CD4-positive, alpha-beta T cell (primary cell): ENCODE data around the gene NPRL2. TPM values are rescaled to one million over a fixed set of nuclear protein-coding genes. Genes with fewer than 3 reads are reported as not detected.
A peak's percentile ranks its signal among the peaks of the same experiment; 100 is the strongest.

Experiments
- ATAC-seq: fragments of 200-7000 bp; cut with Tn5 transposase; one replicate; pipeline ENCODE4 v1.10.0; 2022; ENCODE audit warnings: mild to moderate bottlenecking; ENCODE audit not compliant: poor library complexity
- CTCF ChIA-PET: fragments of 350-600 bp; sonication (Branson Sonifier 250); formaldehyde crosslinking; loops from one replicate; lab custom pipeline; 2021; ENCODE audit warnings: antibody characterized with exemption, inconsistent platforms; lab: Charles Lee
- POLR2A ChIA-PET: fragments of 350-600 bp; sonication (Branson Sonifier 250); formaldehyde crosslinking; loops from one replicate; lab custom pipeline; 2021; ENCODE audit warnings: antibody characterized with exemption, inconsistent platforms; lab: Charles Lee
- DNase-seq, 14 experiments: peaks; one replicate each; pipeline ENCODE4 v3.0.0-alpha.2; 2013 to 2020; ENCODE audit warnings: mixed read lengths in 2 of 14
- H3K27ac ChIP-seq, 2 donors: one replicate each; pipeline versions ENCODE4 v1.5.1 to v1.7.0; 2013; ENCODE audit warnings: low read length in 2 of 2, low read depth in 1 of 2, mild to moderate bottlenecking in 1 of 2
- H3K27me3 ChIP-seq, 2 experiments: 1 replicate in 1 of 2; 2 replicates in 1 of 2; pipeline versions ENCODE4 v1.6.1 to v1.7.0; 2013; ENCODE audit warnings: low read length in 2 of 2, control low read depth in 1 of 2, mild to moderate bottlenecking in 1 of 2, moderate library complexity in 1 of 2; ENCODE audit not compliant: insufficient read depth in 2 of 2, control insufficient read depth in 1 of 2
- H3K36me3 ChIP-seq: one replicate; pipeline ENCODE4 v1.6.1; 2013; ENCODE audit warnings: low read length, control low read depth; ENCODE audit not compliant: insufficient read depth
- H3K4me1 ChIP-seq: one replicate; pipeline ENCODE4 v1.6.1; 2013; ENCODE audit warnings: low read length, control low read depth; ENCODE audit not compliant: insufficient read depth
- H3K4me3 ChIP-seq: one replicate; pipeline ENCODE4 v1.5.1; 2013; ENCODE audit warnings: mild to moderate bottlenecking, low read length, moderate library complexity
- H3K9me3 ChIP-seq, 2 experiments: 1 replicate in 1 of 2; 2 replicates in 1 of 2; pipeline versions ENCODE4 v1.6.1 to v1.7.0; 2013; ENCODE audit warnings: low read length in 2 of 2, mild to moderate bottlenecking in 2 of 2, control low read depth in 1 of 2, moderate library complexity in 1 of 2; ENCODE audit not compliant: control insufficient read depth in 1 of 2, insufficient read depth in 1 of 2
- H3K27ac Mint-ChIP-seq: one replicate; pipeline ENCODE4 v1.8.0; 2020; ENCODE audit warnings: mixed read lengths
- H3K27me3 Mint-ChIP-seq: one replicate; pipeline ENCODE4 v1.8.0; 2021; ENCODE audit warnings: mixed read lengths
- H3K36me3 Mint-ChIP-seq: one replicate; pipeline ENCODE4 v1.8.0; 2021; ENCODE audit warnings: low read depth, mixed read lengths
- H3K4me1 Mint-ChIP-seq: one replicate; pipeline ENCODE4 v1.8.0; 2021; ENCODE audit warnings: low read depth, mixed read lengths
- H3K4me3 Mint-ChIP-seq: one replicate; pipeline ENCODE4 v1.8.0; 2020; ENCODE audit warnings: mild to moderate bottlenecking, mixed read lengths
- H3K9me3 Mint-ChIP-seq: one replicate; pipeline ENCODE4 v1.8.0; 2020; ENCODE audit warnings: mixed read lengths
- intact Hi-C, 2 experiments: fragments of 100-400 bp; cut with DNase I in 1 of 2; cut with micrococcal nuclease in 1 of 2; formaldehyde crosslinking; loops; one replicate each; pipeline versions ENCODE4 v1.15.1 to v1.9.0; 2023 to 2025; cut with DNase I, micrococcal nuclease
- total RNA-seq, 174 experiments: library from RNA in 2 of 174; stranded (reverse) in 2 of 174; gene quantifications; one replicate each; pipeline ENCODE4 v1.2.3 and lab custom pipeline; 2021 to 2026
- TF ChIP-seq, protein P1 (sequence below): fragments of 200-600 bp; IDR thresholded peaks from one replicate; pipeline ENCODE4 v1.8.0; 2022; ENCODE audit warnings: antibody characterized with exemption, mild to moderate bottlenecking

Gene NPRL2
- total RNA-seq, 2 experiments from 2014 or later, result 29.4 to 33.2 TPM

DNA sequence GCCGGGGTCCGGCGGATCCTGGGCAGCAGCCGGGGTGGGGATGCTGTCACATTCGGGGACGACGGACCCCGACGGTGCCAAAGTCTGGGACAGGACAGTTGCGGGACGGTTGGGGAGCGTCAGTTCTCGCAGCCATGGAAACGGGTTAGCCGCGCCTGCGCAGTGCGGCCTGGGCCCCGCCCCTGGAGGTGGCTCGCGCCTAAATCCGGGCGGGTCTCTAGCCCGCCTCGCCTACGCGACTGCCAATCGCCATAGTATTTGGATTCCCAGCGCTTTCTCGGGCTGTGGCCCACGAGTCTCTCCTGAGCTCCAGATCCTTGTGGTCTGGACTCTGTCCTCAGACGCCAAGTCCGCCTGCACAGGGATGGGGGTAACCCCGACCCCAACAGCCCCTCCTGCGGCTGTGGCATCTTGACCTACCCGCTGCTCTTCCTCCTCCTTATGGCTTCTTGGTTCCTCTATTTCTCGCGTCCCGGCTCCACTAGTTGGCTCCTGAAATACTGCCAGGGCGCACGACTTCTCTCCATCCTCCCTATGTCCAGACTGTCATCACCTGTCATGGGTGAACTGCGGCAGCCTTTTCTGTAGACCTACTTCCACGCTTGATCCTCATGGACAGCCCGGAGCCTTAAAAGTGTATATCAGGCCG is 4.9 kb downstream of the NPRL2 start, which contains the start of gene ZMYND10:
ZMYND10 (minus strand) TSS at position 147 of the 649 bp plus-strand sequence. CDS start 153 bp downstream, outside the sequence.
- Histone ChIP-seq H3K27ac (no peak within 1 kb of the TSS), H3K4me3 (peak within 1 kb of the TSS; percentile 39), H3K9me3 (no peaks in the 10 kb centered on the region), H3K4me1 (peaks cover 73% of the 10 kb centered on the region), H3K27me3 (no peaks in the 10 kb centered on the region), H3K36me3 (peaks cover 18% of the 10 kb centered on the region)
- no peaks in the 10 kb centered on the region for H3K27me3 Mint-ChIP-seq
- H3K36me3 Mint-ChIP-seq, result peaks cover 26% of the 10 kb centered on the region
- TF ChIP-seq, protein P1, sequence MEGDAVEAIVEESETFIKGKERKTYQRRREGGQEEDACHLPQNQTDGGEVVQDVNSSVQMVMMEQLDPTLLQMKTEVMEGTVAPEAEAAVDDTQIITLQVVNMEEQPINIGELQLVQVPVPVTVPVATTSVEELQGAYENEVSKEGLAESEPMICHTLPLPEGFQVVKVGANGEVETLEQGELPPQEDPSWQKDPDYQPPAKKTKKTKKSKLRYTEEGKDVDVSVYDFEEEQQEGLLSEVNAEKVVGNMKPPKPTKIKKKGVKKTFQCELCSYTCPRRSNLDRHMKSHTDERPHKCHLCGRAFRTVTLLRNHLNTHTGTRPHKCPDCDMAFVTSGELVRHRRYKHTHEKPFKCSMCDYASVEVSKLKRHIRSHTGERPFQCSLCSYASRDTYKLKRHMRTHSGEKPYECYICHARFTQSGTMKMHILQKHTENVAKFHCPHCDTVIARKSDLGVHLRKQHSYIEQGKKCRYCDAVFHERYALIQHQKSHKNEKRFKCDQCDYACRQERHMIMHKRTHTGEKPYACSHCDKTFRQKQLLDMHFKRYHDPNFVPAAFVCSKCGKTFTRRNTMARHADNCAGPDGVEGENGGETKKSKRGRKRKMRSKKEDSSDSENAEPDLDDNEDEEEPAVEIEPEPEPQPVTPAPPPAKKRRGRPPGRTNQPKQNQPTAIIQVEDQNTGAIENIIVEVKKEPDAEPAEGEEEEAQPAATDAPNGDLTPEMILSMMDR, result no peak
- intact Hi-C loops, result loop anchor here (5.0 kb wide), 1 partner anchor 267 kb away; the partner anchor contains the start of gene CISH (in 2 of the 2)
- peak; percentile 59 to 89 (median 72) for DNase-seq
- ChIA-PET CTCF (interaction anchor here (1.0 kb wide), 1 partner anchor 10 kb away, joined by 4 read pairs; no protein-coding TSS in a partner anchor), POLR2A (interaction anchor here (0.9 to 2.2 kb wide), 2 partner anchors 9 to 46 kb away, joined by 3 to 21 read pairs; partner anchors contain the start of genes HYAL3 and NAA80)
- H3K4me3 Mint-ChIP-seq, result peak within 1 kb of the TSS; percentile 77
- H3K4me1 Mint-ChIP-seq, result peaks cover 60% of the 10 kb centered on the region
- peak; percentile 26 for ATAC-seq
- H3K9me3 Mint-ChIP-seq, result no peaks in the 10 kb centered on the region
- no peak within 1 kb of the TSS for H3K27ac Mint-ChIP-seq

GRCh38 chr3:50345008-50345407 is 5.6 kb downstream of the NPRL2 start:
- H3K36me3 ChIP-seq, result peaks cover 18% of the 10 kb centered on the region
- no peaks in the 10 kb centered on the region for H3K27me3 ChIP-seq
- no peaks in the 10 kb centered on the region for H3K9me3 Mint-ChIP-seq
- CTCF ChIA-PET, result interaction anchor here (1.0 kb wide), 1 partner anchor 9 kb away, joined by 4 read pairs; no protein-coding TSS in a partner anchor
- peaks cover 56% of the 10 kb centered on the region for H3K4me1 Mint-ChIP-seq
- H3K4me3 ChIP-seq, result peak overlapping the region; percentile 39
- TF ChIP-seq, protein P1, result no peak
- intact Hi-C loops, result loop anchor here (5.0 kb wide), 1 partner anchor 267 kb away; the partner anchor contains the start of gene CISH (in 2 of the 2)
- DNase-seq, result no peak
- H3K9me3 ChIP-seq, result no peaks in the 10 kb centered on the region
- H3K4me3 Mint-ChIP-seq, result no peak overlapping the region
- POLR2A ChIA-PET, result interaction anchor here (0.9 to 2.2 kb wide), 2 partner anchors 8 to 45 kb away, joined by 3 to 21 read pairs; partner anchors contain the start of genes HYAL3 and NAA80
- no peaks in the 10 kb centered on the region for H3K27me3 Mint-ChIP-seq
- H3K27ac ChIP-seq, result no peak overlapping the region
- H3K36me3 Mint-ChIP-seq, result peaks cover 19% of the 10 kb centered on the region
- no peak for ATAC-seq
- no peak overlapping the region for H3K27ac Mint-ChIP-seq
- H3K4me1 ChIP-seq, result peaks cover 73% of the 10 kb centered on the region

- Mint-ChIP-seq H3K9me3 (no peaks in the 10 kb centered on the region), H3K36me3 (peaks cover 13% of the 10 kb centered on the region), H3K4me1 (peaks cover 60% of the 10 kb centered on the region), H3K27me3 (no peaks in the 10 kb centered on the region), H3K4me3 (peak overlapping the region; percentile 57), H3K27ac (no peak overlapping the region)
- Histone ChIP-seq H3K27me3 (no peaks in the 10 kb centered on the region), H3K27ac (no peak overlapping the region), H3K9me3 (no peaks in the 10 kb centered on the region), H3K36me3 (peaks cover 8% of the 10 kb centered on the region), H3K4me1 (peaks cover 73% of the 10 kb centered on the region), H3K4me3 (no peak overlapping the region)
- TF ChIP-seq, protein P1, result no peak
- intact Hi-C loops, result no loop called here
- no peak for ATAC-seq
- ChIA-PET CTCF (no interaction called here), POLR2A (interaction anchor here (7.9 kb wide), 1 partner anchor 6 kb away, joined by 214 read pairs; the partner anchor contains the start of genes CYB561D2 and NPRL2)
- DNase-seq, result peak in 1 of 14 experiments; percentile 56
Measured at GRCh38 chr3:50342813-50343633, 7.6 kb downstream of the NPRL2 start.
